Measurements from ENCODE around the gene ZBED3. TPM values are rescaled to one million over a fixed set of nuclear protein-coding genes. Genes with fewer than 3 reads are reported as not detected.
"Not testable (repeated sequence)": the region's sequence is repeated elsewhere in the genome, so short reads cannot be mapped to it uniquely, and the experiment has no call there.

ZBED3 gene
- polyA plus RNA-seq (ENCODE audit: insufficient read length in 4 of 4): 10 to 100 TPM; 29.1 to 39.5 (median 35.7) TPM

DNA sequence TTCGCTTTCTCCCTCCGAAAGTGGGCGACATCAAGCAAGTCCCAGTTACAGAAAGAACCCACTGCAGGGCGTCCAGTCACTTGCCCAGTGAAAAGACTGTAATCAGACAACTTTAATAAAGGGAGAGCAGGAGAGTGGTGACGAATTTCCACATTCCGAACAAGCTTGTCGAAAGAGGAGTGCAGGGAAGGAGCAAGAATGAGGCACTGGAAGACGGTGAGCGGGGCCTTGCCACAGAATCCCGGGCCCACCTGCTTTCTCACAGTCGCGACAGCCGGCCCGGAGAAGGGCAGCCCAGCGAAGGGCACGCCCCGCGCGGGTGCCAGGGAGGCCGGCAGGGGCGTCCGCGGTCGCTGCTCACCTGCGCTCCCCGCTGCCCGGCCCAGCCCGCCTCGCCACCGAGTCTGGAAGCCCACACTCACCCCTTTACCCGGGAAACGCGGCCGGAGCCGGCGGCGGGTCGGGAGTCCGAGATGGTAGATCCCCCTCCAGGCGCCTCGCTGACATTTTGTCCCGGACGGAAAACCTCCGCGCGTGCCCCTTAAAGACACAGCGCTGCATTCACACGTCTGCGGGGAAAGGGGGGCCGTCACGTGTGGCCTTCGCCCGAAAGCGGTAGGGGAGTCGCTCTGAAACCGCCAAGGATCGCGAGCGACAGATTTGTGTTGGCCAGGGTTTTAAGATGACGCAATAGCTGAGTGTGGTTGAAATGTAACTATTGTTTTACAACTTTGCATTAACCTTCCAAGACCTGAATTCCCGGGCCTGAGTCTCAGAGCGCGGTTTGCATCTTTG, at the start of gene ZBED3:
TSS of gene ZBED3 (minus strand) at position 597 of the 795 bp plus-strand sequence. CDS start 9,407 bp downstream, outside the sequence.
- peak; percentile 70 to 80 (median 76) for DNase-seq (ENCODE audit: low read depth in 4 of 4, low spot score in 3 of 4)

GRCh38 chr5:77133061-77133758, 46.1 kb upstream of the ZBED3 start:
- DNase-seq (ENCODE audit: low read depth in 4 of 4, low spot score in 3 of 4): no peak

GRCh38 chr5:77131361-77131760, 44.3 kb upstream of the ZBED3 start:
- DNase-seq (ENCODE audit: low read depth in 4 of 4, low spot score in 3 of 4): no peak

DNA sequence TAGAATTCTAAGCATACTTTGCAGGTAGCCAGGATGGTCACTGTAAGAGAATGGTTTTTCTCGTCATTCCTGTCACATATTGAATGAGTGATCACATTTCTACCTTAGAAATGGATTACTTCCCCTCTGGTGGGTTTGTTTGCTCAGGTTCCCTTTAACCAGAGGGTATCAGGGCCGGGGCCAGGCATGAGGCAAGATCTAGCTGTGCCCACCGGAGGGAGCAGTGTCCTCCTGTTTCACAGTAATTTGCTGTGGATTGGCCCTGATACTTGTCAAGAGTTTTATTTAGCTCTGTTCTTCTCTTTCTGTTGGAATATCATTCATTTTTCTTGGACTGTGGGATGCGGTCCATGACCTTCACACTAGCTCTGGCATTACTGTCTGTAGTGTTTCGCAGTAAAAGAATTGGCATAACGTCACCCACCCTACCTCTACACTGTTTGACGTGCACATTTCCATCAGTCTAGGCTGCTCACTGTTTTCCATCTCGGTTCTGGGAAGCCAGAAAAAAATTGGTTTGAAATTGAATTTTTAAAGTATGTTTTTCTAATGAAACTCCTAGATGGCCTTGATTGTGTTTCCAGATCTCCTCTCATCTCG, 42.4 kb upstream of the ZBED3 start:
- DNase-seq (ENCODE audit: low read depth in 4 of 4, low spot score in 3 of 4): no peak

GRCh38 chr5:77128411-77129061, 41.5 kb upstream of the ZBED3 start:
- DNase-seq (ENCODE audit: low read depth in 4 of 4, low spot score in 3 of 4): no peak

GRCh38 chr5:77123057-77123456, 36.0 kb upstream of the ZBED3 start:
- no peak for DNase-seq (ENCODE audit: low read depth in 4 of 4, low spot score in 3 of 4)

- DNase-seq (ENCODE audit: low read depth in 4 of 4, low spot score in 3 of 4): no peak
Observed at GRCh38 chr5:77120706-77121105, 33.6 kb upstream of the ZBED3 start.

DNA sequence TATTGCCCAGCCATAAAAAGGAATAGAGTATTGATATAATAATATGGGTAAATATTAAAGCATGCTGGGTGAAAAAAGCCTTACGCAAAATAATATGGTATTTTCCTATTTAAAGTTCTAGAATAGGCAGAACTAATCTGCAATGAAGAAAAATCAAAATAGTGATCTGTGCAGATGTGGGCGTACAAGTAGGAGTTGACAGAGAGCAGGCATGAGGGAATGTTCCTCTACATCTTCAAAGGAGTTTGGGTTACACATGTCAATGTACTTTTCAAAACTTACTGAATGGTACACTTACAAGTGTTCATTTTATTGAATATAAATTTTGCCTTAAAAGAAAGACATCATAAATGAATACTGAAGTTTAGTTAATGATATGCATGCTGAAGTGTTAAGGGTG, 33.0 kb upstream of the ZBED3 start:
- DNase-seq (ENCODE audit: low read depth in 4 of 4, low spot score in 3 of 4): no peak

DNA sequence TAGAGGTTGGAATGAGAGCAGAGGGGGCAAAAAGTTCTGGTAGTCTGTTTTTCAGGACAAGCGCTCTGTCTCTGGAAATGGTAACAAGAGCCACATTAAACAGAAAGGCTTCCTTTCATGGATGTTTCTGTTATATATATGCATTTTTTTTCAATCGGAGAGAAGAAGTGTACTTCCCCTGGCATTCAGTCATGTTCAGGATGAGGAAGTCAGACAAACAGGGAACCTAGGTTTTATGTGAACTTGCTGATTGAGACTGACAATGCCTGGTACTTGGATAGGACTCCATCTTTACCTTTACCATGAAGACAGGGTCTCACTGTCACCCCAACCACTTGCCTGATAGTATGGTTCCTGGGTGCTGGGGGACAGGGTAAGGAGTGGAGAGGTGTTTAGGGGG, 30.1 kb upstream of the ZBED3 start:
- no peak for DNase-seq (ENCODE audit: low read depth in 4 of 4, low spot score in 3 of 4)

- DNase-seq (ENCODE audit: low read depth in 4 of 4, low spot score in 3 of 4): not testable (repeated sequence)
Observed at GRCh38 chr5:77107035-77107434, 19.9 kb upstream of the ZBED3 start.

GRCh38 chr5:77104813-77105212, 17.7 kb upstream of the ZBED3 start:
- DNase-seq (ENCODE audit: low read depth in 4 of 4, low spot score in 3 of 4): no peak

GRCh38 chr5:77103457-77103856, 16.4 kb upstream of the ZBED3 start:
- no peak for DNase-seq (ENCODE audit: low read depth in 4 of 4, low spot score in 3 of 4)

GRCh38 chr5:77102549-77102948, 15.5 kb upstream of the ZBED3 start:
- DNase-seq (ENCODE audit: low read depth in 4 of 4, low spot score in 3 of 4): no peak

DNA sequence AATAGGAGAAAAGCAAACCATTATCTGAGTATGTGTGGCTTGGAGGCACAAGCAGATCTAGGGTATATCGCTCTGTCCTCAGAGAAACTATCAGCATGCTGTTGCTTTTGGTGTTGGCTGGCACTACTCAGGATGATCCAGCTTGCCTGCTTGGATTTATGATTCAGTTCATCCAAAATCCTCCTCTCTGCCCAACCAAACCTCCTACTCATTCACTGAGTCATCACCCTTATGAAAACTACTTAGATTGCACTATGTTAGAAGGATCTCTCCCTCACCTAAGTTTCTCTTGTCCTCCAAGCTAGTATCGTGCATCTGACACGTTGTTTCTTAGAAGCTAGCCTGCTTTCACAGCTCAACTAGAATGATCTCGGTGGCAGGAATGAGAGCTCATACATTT, 14.2 kb upstream of the ZBED3 start:
- no peak for DNase-seq (ENCODE audit: low read depth in 4 of 4, low spot score in 3 of 4)

GRCh38 chr5:77095189-77095588, 8.1 kb upstream of the ZBED3 start:
- no peak for DNase-seq (ENCODE audit: low read depth in 4 of 4, low spot score in 3 of 4)

DNA sequence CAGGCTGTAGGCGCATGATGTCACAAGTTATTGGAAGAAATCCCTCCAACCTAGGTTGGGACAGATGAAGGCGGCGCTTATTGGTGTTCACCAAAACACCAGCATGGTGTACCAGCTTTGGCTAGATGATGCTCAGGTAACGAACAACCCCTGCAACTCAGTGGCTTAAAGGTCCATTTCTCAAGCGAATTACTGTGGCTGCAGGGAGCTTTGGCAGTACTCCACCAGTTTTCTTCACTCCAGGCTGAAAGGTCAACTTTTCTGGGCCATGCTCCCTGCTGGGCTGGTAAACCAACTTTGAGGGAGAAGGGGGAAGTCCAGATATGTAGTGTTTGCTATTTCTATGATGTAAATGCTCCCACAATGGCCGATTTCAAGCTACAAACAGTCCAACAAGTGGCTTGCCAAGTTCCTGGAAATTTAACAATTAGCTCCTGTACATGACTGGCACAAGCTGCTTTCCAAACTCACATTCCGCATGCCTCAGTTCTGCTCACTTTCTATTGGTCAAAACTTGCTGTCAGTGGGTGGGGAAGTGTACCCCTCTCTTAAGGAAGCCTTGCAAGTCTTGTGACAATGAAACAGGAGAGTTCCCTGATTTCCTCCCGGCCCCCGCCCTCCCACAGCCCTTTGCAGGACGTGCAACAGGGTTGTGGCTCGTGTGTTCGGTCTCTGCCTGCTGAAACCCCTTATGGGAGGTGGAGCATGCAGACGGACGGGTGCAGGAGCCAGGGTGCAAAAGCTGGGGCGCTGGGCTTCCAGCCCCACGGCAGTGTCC, 588 bp upstream of the ZBED3 start:
- peak in 3 of 4 donors; percentile 33 to 55 (median 38) for DNase-seq (ENCODE audit: low read depth in 4 of 4, low spot score in 3 of 4)

DNA sequence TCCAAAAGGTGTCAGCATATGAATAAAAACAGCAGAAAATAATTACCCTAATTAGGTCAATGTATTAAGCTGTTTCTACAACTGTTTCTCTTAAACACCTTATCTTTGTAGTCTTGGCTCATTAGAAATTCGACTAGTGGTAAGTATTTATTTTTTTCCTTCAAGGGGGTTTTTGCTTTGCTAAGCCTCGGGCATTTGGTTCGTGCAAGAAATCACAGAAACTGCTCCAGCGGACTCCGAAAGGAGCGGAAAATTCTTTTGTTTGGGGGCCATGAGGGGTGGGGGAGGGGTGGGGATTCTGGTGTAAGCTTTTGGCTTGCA, 757 bp downstream of the ZBED3 start:
- peak; percentile 75 to 81 (median 79) for DNase-seq (ENCODE audit: low read depth in 4 of 4, low spot score in 3 of 4)

DNA sequence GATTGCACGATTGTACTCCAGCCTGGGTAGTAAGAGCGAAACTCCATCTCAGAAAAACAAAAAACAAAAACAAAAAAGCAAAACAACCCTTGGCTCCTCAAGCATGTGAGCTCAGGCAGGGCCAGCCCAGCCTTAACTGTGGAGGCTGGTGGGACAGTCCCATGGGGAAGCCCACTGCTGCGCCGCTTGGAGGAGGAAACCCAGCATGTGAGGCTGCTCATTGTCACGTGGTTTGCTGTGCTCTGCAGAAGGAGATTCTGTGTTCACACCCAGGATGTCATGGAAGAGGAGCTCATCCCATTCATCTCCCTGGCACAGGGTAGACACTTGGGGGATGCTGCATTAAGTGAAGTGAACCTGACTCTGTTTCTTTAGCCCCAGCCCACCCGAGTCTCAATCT, 4.0 kb downstream of the ZBED3 start:
- DNase-seq (ENCODE audit: low read depth in 4 of 4, low spot score in 3 of 4): no peak

DNA sequence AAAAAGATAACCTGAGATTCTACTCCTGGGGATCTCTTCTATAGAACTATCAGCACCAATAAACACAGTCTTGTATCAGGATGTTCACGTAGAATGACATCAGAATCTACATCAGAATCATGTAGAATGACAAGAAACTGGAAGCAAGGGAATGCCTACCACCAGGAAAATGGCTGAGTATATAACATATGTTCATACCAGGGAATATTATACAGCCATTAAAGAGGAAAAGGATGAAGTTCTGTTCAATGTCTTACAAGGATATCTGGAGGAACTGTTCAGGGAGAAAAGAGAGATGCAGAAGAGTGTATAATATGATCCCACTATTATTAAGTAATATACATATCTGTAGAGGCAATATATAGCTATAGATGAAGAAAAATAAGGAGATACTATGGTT, 4.8 kb downstream of the ZBED3 start:
- DNase-seq (ENCODE audit: low read depth in 4 of 4, low spot score in 3 of 4): no peak

- DNase-seq (ENCODE audit: low read depth in 4 of 4, low spot score in 3 of 4): no peak
Observed at GRCh38 chr5:77080905-77081304, 6.2 kb downstream of the ZBED3 start.

Data from right renal pelvis (tissue), 4 donors.